Mesendoderm (in vitro differentiated cells): ENCODE results near the gene OLFML3.

ENCODE experiments used
- DNase-seq: peaks from one replicate; pipeline ENCODE4 v3.0.0; 2013
- H2AK5ac ChIP-seq: 2 replicates; pipeline ENCODE4 v1.6.1; 2013; ENCODE audit warnings: low read length, inconsistent platforms
- H2BK120ac ChIP-seq: 2 replicates; pipeline ENCODE4 v1.6.1; 2013; ENCODE audit warnings: low read depth, mild to moderate bottlenecking, low read length, moderate library complexity, mixed read lengths
- H2BK15ac ChIP-seq: replicated peaks from 2 replicates; pipeline ENCODE4 v1.6.1; 2013; ENCODE audit warnings: low read depth, mild to moderate bottlenecking, moderate library complexity
- H2BK5ac ChIP-seq: 2 replicates; pipeline ENCODE4 v1.6.1; 2013; ENCODE audit warnings: low read length, inconsistent platforms
- H3K18ac ChIP-seq: 2 replicates; pipeline ENCODE4 v1.6.1; 2013; ENCODE audit warnings: mild to moderate bottlenecking, low read length, mixed read lengths
- H3K23ac ChIP-seq: one replicate; pipeline ENCODE4 v1.6.1; 2013; ENCODE audit warnings: low read length
- H3K27ac ChIP-seq: 2 replicates; pipeline ENCODE4 v1.5.1; 2013; ENCODE audit warnings: low read depth, mild to moderate bottlenecking, inconsistent platforms, low read length, moderate library complexity
- H3K27me3 ChIP-seq: 2 replicates; pipeline ENCODE4 v1.6.1; 2013; ENCODE audit warnings: low read length, control low read depth, mild to moderate bottlenecking, inconsistent platforms; ENCODE audit not compliant: insufficient read depth, poor library complexity
- H3K36me3 ChIP-seq: 2 replicates; pipeline ENCODE4 v1.6.1; 2013; ENCODE audit warnings: low read length, inconsistent platforms; ENCODE audit not compliant: control insufficient read depth, insufficient read depth
- H3K4ac ChIP-seq: one replicate; pipeline ENCODE4 v1.6.1; 2013; ENCODE audit warnings: low read depth, mild to moderate bottlenecking, low read length, moderate library complexity
- H3K4me1 ChIP-seq: 2 replicates; pipeline ENCODE4 v1.6.1; 2013; ENCODE audit warnings: low read depth, low read length, inconsistent platforms; ENCODE audit not compliant: control insufficient read depth
- H3K4me2 ChIP-seq: 2 replicates; pipeline ENCODE4 v1.6.1; 2013; ENCODE audit warnings: low read length
- H3K4me3 ChIP-seq: 2 replicates; pipeline ENCODE4 v1.5.1; 2013; ENCODE audit warnings: mild to moderate bottlenecking, low read length
- H3K56ac ChIP-seq: one replicate; pipeline ENCODE4 v1.6.1; 2013; ENCODE audit warnings: low read length
- H3K79me1 ChIP-seq: 2 replicates; pipeline ENCODE4 v1.6.1; 2013; ENCODE audit warnings: low read length, inconsistent platforms
- H3K79me2 ChIP-seq: 2 replicates; pipeline ENCODE4 v1.6.1; 2013; ENCODE audit warnings: mild to moderate bottlenecking, low read length; ENCODE audit not compliant: control insufficient read depth, insufficient read depth
- H3K9ac ChIP-seq: 2 replicates; pipeline ENCODE4 v1.6.1; 2013; ENCODE audit warnings: low read length, inconsistent platforms
- H4K5ac ChIP-seq: one replicate; pipeline ENCODE4 v1.6.1; 2013; ENCODE audit warnings: low read length
- H4K8ac ChIP-seq: one replicate; pipeline ENCODE4 v1.6.1; 2013; ENCODE audit warnings: low read depth, mild to moderate bottlenecking, control low read depth, low read length, moderate library complexity
- WGBS: extraction: QIAGEN DNeasy Blood & Tissue Kit; methylation state at CpG from one replicate; pipeline ENCODE4 v1.1.7; 2013; ENCODE audit warnings: low lambda C conversion rate, missing lambda C conversion rate; ENCODE audit not compliant: insufficient coverage; ENCODE audit errors: extremely low coverage; 5-methylcytosine and 5-hydroxymethylcytosine counted together

The OLFML3 gene

GRCh38 chr1:113993072-113993471, 13.8 kb downstream of the OLFML3 start:
- H2BK120ac ChIP-seq: no peak overlapping the region
- H2BK5ac ChIP-seq: no peak overlapping the region
- no peak overlapping the region for H3K4ac ChIP-seq
- no peak overlapping the region for H4K5ac ChIP-seq
- no peaks in the 10 kb centered on the region for H3K4me1 ChIP-seq
- DNase-seq: no peak
- no peak overlapping the region for H2AK5ac ChIP-seq
- H3K56ac ChIP-seq: no peak overlapping the region
- H3K27me3 ChIP-seq: no peaks in the 10 kb centered on the region
- no peak overlapping the region for H4K8ac ChIP-seq
- H3K23ac ChIP-seq: no peak overlapping the region
- no peak overlapping the region for H2BK15ac ChIP-seq
- WGBS: no CpG with 5 or more reads among the region's 5 CpGs
- H3K79me2 ChIP-seq: no peaks in the 10 kb centered on the region
- H3K9ac ChIP-seq: no peak overlapping the region
- no peak overlapping the region for H3K18ac ChIP-seq
- no peak overlapping the region for H3K4me3 ChIP-seq
- H3K36me3 ChIP-seq: no peaks in the 10 kb centered on the region
- H3K79me1 ChIP-seq: no peaks in the 10 kb centered on the region
- H3K27ac ChIP-seq: no peak overlapping the region
- no peak overlapping the region for H3K4me2 ChIP-seq

DNA sequence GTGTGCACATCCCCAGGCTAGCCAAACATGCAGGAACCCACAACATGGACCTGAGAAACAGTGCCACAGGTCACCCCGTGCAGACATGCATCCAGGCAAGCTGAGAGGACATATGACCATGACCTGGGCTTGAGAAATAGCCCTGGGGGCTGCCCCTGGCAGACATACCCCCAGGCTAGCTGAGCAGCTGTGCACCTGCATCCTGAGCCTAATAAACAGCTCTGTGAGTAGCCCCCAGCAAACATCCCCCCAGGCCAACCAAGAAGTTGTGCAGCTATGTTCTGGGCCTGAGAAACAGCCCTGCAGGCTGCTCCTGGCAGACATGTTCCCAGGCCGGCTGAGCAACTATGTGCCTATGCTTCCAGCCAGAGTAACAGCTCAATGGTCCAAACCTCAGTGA, 14.5 kb downstream of the OLFML3 start:
- Histone ChIP-seq H3K79me1 (no peaks in the 10 kb centered on the region), H3K27me3 (no peaks in the 10 kb centered on the region), H2BK5ac (no peak overlapping the region), H3K18ac (no peak overlapping the region), H3K36me3 (no peaks in the 10 kb centered on the region), H3K4me3 (no peak overlapping the region), H3K79me2 (no peaks in the 10 kb centered on the region), H3K9ac (no peak overlapping the region), H3K23ac (no peak overlapping the region), H4K8ac (no peak overlapping the region), H3K4me1 (no peaks in the 10 kb centered on the region), H4K5ac (no peak overlapping the region), H2BK15ac (no peak overlapping the region), H3K56ac (no peak overlapping the region), H2AK5ac (no peak overlapping the region), H3K4me2 (no peak overlapping the region), H2BK120ac (no peak overlapping the region), H3K27ac (no peak overlapping the region), H3K4ac (no peak overlapping the region)
- no CpG with 5 or more reads among the region's 2 CpGs for WGBS
- no peak for DNase-seq

GRCh38 chr1:113995382-113995781, 16.1 kb downstream of the OLFML3 start:
- H3K36me3 ChIP-seq: no peaks in the 10 kb centered on the region
- H3K18ac ChIP-seq: no peak overlapping the region
- no peak overlapping the region for H2BK15ac ChIP-seq
- H2BK120ac ChIP-seq: no peak overlapping the region
- WGBS: no CpG with 5 or more reads among the region's 2 CpGs
- no peak overlapping the region for H3K27ac ChIP-seq
- no peak overlapping the region for H3K4me3 ChIP-seq
- H3K9ac ChIP-seq: no peak overlapping the region
- no peak overlapping the region for H2BK5ac ChIP-seq
- no peaks in the 10 kb centered on the region for H3K4me1 ChIP-seq
- H3K4me2 ChIP-seq: no peak overlapping the region
- no peaks in the 10 kb centered on the region for H3K27me3 ChIP-seq
- H3K56ac ChIP-seq: no peak overlapping the region
- H4K5ac ChIP-seq: no peak overlapping the region
- H2AK5ac ChIP-seq: no peak overlapping the region
- H3K79me1 ChIP-seq: no peaks in the 10 kb centered on the region
- no peak overlapping the region for H3K4ac ChIP-seq
- no peaks in the 10 kb centered on the region for H3K79me2 ChIP-seq
- no peak overlapping the region for H4K8ac ChIP-seq
- no peak for DNase-seq
- no peak overlapping the region for H3K23ac ChIP-seq

DNA sequence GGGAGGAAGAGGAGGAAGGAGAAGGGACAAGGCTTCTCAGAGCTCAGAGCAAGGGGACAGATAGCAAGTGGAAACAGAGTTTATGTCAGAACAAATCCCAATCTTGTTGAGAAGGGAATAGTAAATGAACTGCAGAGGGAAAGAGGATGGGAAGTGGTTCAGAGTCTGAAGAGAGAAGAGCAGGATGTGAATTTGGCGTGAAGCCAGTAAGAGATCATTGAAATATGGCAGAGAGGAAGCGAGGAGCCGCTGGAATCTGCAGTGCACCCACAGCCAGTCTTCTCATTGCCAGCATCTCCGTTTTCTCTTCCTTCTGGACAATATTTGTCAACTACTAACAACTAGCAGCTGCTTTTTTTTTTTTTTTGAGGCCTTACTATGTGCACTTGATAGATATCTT, 19.1 kb downstream of the OLFML3 start:
- H4K8ac ChIP-seq: no peak overlapping the region
- no peak overlapping the region for H3K4ac ChIP-seq
- no CpG with 5 or more reads among the region's 4 CpGs for WGBS
- no peak overlapping the region for H2AK5ac ChIP-seq
- H3K79me1 ChIP-seq: no peaks in the 10 kb centered on the region
- H3K36me3 ChIP-seq: no peaks in the 10 kb centered on the region
- no peak overlapping the region for H2BK15ac ChIP-seq
- H2BK5ac ChIP-seq: no peak overlapping the region
- no peak overlapping the region for H3K27ac ChIP-seq
- H3K56ac ChIP-seq: no peak overlapping the region
- H3K18ac ChIP-seq: no peak overlapping the region
- no peak overlapping the region for H3K23ac ChIP-seq
- no peak overlapping the region for H4K5ac ChIP-seq
- H2BK120ac ChIP-seq: no peak overlapping the region
- H3K27me3 ChIP-seq: no peaks in the 10 kb centered on the region
- H3K4me2 ChIP-seq: no peak overlapping the region
- no peaks in the 10 kb centered on the region for H3K79me2 ChIP-seq
- DNase-seq: no peak
- H3K4me1 ChIP-seq: peaks cover 5% of the 10 kb centered on the region
- H3K4me3 ChIP-seq: no peak overlapping the region
- no peak overlapping the region for H3K9ac ChIP-seq

- Histone ChIP-seq H2BK120ac (no peak overlapping the region), H3K79me1 (no peaks in the 10 kb centered on the region), H3K27ac (no peak overlapping the region), H3K4ac (no peak overlapping the region), H2AK5ac (no peak overlapping the region), H4K8ac (no peak overlapping the region), H3K23ac (no peak overlapping the region), H2BK15ac (no peak overlapping the region), H3K18ac (no peak overlapping the region), H2BK5ac (no peak overlapping the region), H3K4me3 (no peak overlapping the region), H3K36me3 (no peaks in the 10 kb centered on the region), H4K5ac (no peak overlapping the region), H3K4me1 (peaks cover 5% of the 10 kb centered on the region), H3K27me3 (no peaks in the 10 kb centered on the region), H3K79me2 (no peaks in the 10 kb centered on the region), H3K4me2 (no peak overlapping the region), H3K56ac (no peak overlapping the region), H3K9ac (no peak overlapping the region)
- no peak for DNase-seq
- WGBS: no CpG with 5 or more reads among the region's 2 CpGs
Measured at GRCh38 chr1:113999233-113999632, 20.0 kb downstream of the OLFML3 start.

- H3K4me1 ChIP-seq: peaks cover 5% of the 10 kb centered on the region
- no peaks in the 10 kb centered on the region for H3K36me3 ChIP-seq
- no peak overlapping the region for H2BK5ac ChIP-seq
- H4K5ac ChIP-seq: no peak overlapping the region
- no peak overlapping the region for H3K4me2 ChIP-seq
- H3K27me3 ChIP-seq: no peaks in the 10 kb centered on the region
- H4K8ac ChIP-seq: no peak overlapping the region
- no peak overlapping the region for H3K27ac ChIP-seq
- no peak overlapping the region for H2BK15ac ChIP-seq
- no peak overlapping the region for H2BK120ac ChIP-seq
- no peak overlapping the region for H3K56ac ChIP-seq
- no peak overlapping the region for H3K4me3 ChIP-seq
- DNase-seq: peak; percentile 69
- H3K4ac ChIP-seq: no peak overlapping the region
- WGBS: no CpG with 5 or more reads among the region's 2 CpGs
- no peak overlapping the region for H3K23ac ChIP-seq
- no peak overlapping the region for H3K18ac ChIP-seq
- no peaks in the 10 kb centered on the region for H3K79me1 ChIP-seq
- H2AK5ac ChIP-seq: no peak overlapping the region
- no peak overlapping the region for H3K9ac ChIP-seq
- no peaks in the 10 kb centered on the region for H3K79me2 ChIP-seq
Measured at GRCh38 chr1:113999799-114000198, 20.5 kb downstream of the OLFML3 start.
